GM21367 (cell line): ENCODE data around the gene EDAR.

Experiments
- ATAC-seq: cut with Tn5 transposase; IDR thresholded peaks from one replicate; pipeline ENCODE4 v1.9.1; 2021; ENCODE audit not compliant: unreplicated experiment

Gene EDAR

GRCh38 chr2:108870069-108870644 lies 118.9 kb downstream of the EDAR start:
- no peak for ATAC-seq

GRCh38 chr2:108869542-108869941 lies 119.5 kb downstream of the EDAR start:
- ATAC-seq, result no peak

- ATAC-seq, result no peak
Observed at GRCh38 chr2:108868911-108869310, 120.1 kb downstream of the EDAR start.

- ATAC-seq, result no peak
Observed at GRCh38 chr2:108866041-108866440, 123.0 kb downstream of the EDAR start.

- ATAC-seq, result no peak
Observed at GRCh38 chr2:108858894-108859293, 130.1 kb downstream of the EDAR start.

- no peak for ATAC-seq
Observed at GRCh38 chr2:108855194-108855593, 133.8 kb downstream of the EDAR start.

- no peak for ATAC-seq
Observed at GRCh38 chr2:108854484-108854883, 134.5 kb downstream of the EDAR start.

GRCh38 chr2:108853421-108853820 lies 135.6 kb downstream of the EDAR start:
- ATAC-seq, result no peak

- ATAC-seq, result no peak
Observed at GRCh38 chr2:108852375-108852774, 136.6 kb downstream of the EDAR start.

- no peak for ATAC-seq
Observed at GRCh38 chr2:108847000-108847399, 142.0 kb downstream of the EDAR start.

GRCh38 chr2:108845923-108846322 lies 143.1 kb downstream of the EDAR start:
- no peak for ATAC-seq
